IPS-20b (cell line): Measurements from ENCODE around the gene NME4.
A peak's percentile ranks its signal among the peaks of the same experiment; 100 is the strongest.
"Not testable (repeated sequence)": the region's sequence is repeated elsewhere in the genome, so short reads cannot be mapped to it uniquely, and the experiment has no call there.

Experiments
- H3K27ac ChIP-seq: one replicate; pipeline ENCODE4 v1.5.1; 2013; ENCODE audit warnings: low read length
- H3K27me3 ChIP-seq: 2 replicates; pipeline ENCODE4 v1.6.1; 2013; ENCODE audit warnings: mild to moderate bottlenecking, low read length, inconsistent platforms; ENCODE audit not compliant: insufficient read depth
- H3K36me3 ChIP-seq: 2 replicates; pipeline ENCODE4 v1.6.1; 2013; ENCODE audit warnings: low read depth, mild to moderate bottlenecking, inconsistent platforms, low read length, moderate library complexity; ENCODE audit not compliant: insufficient read depth
- H3K4me1 ChIP-seq: 2 replicates; pipeline ENCODE4 v1.6.1; 2013; ENCODE audit warnings: mild to moderate bottlenecking, control low read depth, inconsistent platforms, low read length, moderate library complexity; ENCODE audit not compliant: insufficient read depth
- H3K4me3 ChIP-seq: 2 replicates; pipeline ENCODE4 v1.5.1; 2013; ENCODE audit warnings: mild to moderate bottlenecking, low read length, inconsistent platforms
- H3K9ac ChIP-seq: 2 replicates; pipeline ENCODE4 v1.6.1; 2013; ENCODE audit warnings: low read depth, mild to moderate bottlenecking, inconsistent platforms, low read length, moderate library complexity
- H3K9me3 ChIP-seq: 2 replicates; pipeline ENCODE4 v1.6.1; 2013; ENCODE audit warnings: mild to moderate bottlenecking, low read depth, low read length, inconsistent platforms; ENCODE audit not compliant: insufficient read depth

The NME4 gene

GRCh38 chr16:410516-411178 is 13.6 kb downstream of the NME4 start:
- no peaks in the 10 kb centered on the region for H3K9me3 ChIP-seq
- no peak overlapping the region for H3K4me3 ChIP-seq
- no peak overlapping the region for H3K27ac ChIP-seq
- H3K9ac ChIP-seq: no peak overlapping the region
- 0 out of 2 replicates have a peak, but pooled peaks cover 5% of the 10 kb centered on the region for H3K36me3 ChIP-seq
- no peaks in the 10 kb centered on the region for H3K4me1 ChIP-seq
- H3K27me3 ChIP-seq: no peaks in the 10 kb centered on the region

DNA sequence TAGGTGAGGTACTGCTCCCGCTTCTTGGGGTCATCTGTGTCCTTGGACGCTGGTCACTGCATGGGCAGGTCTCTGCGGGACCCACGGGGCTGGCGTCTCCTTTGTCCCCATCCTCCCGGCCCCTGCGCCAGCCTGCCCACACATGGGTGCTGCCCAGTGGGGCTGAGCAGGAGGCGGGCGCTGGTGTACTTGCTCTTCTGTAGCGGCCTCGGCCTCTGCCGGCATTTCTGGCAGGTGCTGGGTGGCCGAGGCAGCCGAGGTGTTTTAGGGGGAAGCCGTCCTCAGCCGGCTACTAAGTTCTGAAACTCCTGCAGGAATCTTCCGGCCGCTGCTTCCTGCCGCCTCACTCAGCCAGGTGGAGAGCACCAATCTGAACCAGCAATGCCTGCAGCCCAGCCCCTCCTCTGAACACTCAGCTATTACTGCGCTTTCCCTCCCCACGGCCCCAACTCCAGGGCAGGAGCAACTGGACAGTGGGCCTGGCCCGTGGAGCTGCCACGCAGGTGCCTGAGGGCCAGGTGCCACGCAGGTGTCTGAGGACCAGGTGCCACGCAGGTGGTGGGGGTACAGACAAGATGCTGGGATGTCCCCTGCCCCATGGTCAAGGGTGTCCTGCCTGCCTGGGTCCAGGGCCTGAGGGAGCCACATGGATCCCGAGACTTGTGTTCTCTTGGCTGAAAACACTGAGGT is 14.7 kb downstream of the NME4 start:
- H3K4me3 ChIP-seq: no peak overlapping the region
- no peak overlapping the region for H3K9ac ChIP-seq
- H3K27ac ChIP-seq: no peak overlapping the region

DNA sequence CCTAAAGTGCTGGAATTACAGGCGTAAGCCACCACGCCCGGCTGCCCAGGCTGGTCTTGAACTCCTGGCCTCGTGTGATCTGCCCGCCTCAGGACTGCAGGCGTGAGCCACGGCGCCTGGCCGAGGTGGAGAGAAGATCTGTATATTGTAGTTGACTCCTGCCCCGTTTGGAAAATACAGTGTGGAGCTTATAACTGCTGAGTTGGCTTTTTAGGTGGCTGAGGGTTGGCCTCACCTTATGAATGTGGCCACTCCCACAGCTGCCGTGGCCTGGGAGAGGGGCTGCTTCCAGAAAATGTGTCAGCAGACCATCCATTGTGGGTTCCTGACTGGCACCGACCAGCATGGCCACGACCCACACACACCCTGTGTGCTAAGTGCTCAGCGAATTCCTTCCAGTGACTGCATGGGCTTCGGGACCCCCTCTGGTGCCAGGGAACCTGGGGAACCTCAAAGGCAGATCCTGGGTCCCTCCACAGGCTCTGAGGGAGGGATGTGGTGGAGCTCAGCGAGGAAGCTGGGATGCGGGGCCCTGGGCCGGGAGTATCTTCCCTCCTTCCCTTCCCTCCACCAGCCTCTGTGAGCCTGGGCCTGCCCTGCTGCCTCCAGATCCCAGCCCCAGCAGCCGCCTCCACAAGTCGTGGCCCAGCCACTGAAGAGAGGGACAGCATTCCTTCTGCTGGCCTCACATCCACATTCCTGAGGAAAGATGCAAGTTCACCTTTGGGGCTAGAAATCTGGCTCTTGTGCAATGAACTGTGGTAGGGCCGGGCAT is 17.6 kb downstream of the NME4 start:
- no peaks in the 10 kb centered on the region for H3K9me3 ChIP-seq
- H3K27ac ChIP-seq: no peak overlapping the region
- no peak overlapping the region for H3K4me3 ChIP-seq
- no peak overlapping the region for H3K9ac ChIP-seq
- H3K36me3 ChIP-seq: 0 out of 2 replicates have a peak, but pooled peaks cover 5% of the 10 kb centered on the region
- no peaks in the 10 kb centered on the region for H3K4me1 ChIP-seq
- no peaks in the 10 kb centered on the region for H3K27me3 ChIP-seq

More for the DNA sequence above, 14.7 kb downstream of the NME4 start:
- H3K9me3 ChIP-seq: no peaks in the 10 kb centered on the region
- no peaks in the 10 kb centered on the region for H3K4me1 ChIP-seq
- H3K27me3 ChIP-seq: no peaks in the 10 kb centered on the region
- H3K36me3 ChIP-seq: 0 out of 2 replicates have a peak, but pooled peaks cover 5% of the 10 kb centered on the region

GRCh38 chr16:415170-415498 is 18.1 kb downstream of the NME4 start:
- not testable (repeated sequence) for H3K9me3 ChIP-seq, H3K36me3 ChIP-seq, H3K27ac ChIP-seq, H3K9ac ChIP-seq, H3K4me1 ChIP-seq, H3K4me3 ChIP-seq, H3K27me3 ChIP-seq

DNA sequence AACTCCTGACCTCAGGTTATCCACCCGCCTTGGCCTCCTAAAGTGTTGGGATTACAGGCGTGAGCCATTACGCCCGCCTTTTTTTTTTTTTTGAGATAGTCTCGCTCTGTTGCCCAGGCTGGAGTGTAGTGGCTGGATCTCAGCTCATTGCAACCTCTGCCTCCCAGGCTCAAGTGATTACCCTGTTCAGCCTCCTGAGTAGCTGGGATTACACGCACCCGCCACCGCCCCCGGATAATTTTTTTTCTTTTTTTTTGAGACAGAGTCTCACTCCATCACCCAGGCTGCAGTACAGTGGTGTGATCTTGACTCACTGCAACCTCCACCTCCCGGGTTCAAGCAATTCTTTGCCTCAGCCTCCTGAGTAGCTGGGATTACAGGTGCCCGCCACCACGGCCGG is 25.2 kb downstream of the NME4 start:
- H3K36me3 ChIP-seq, H3K27ac ChIP-seq, H3K9me3 ChIP-seq, H3K4me3 ChIP-seq, H3K4me1 ChIP-seq, H3K9ac ChIP-seq: not testable (repeated sequence)
- peaks cover 38% of the 10 kb centered on the region for H3K27me3 ChIP-seq

- H3K27ac ChIP-seq: no peak overlapping the region
- no peaks in the 10 kb centered on the region for H3K9me3 ChIP-seq
- peaks cover 6% of the 10 kb centered on the region; the same call in 1 of the 2 replicates for H3K36me3 ChIP-seq
- no peaks in the 10 kb centered on the region; the same call in 1 of the 2 replicates for H3K4me1 ChIP-seq
- peaks cover 42% of the 10 kb centered on the region for H3K27me3 ChIP-seq
- H3K4me3 ChIP-seq: no peak overlapping the region
- no peak overlapping the region for H3K9ac ChIP-seq
These were observed 27.1 kb downstream of the NME4 start for GRCh38 chr16:424033-424622.

DNA sequence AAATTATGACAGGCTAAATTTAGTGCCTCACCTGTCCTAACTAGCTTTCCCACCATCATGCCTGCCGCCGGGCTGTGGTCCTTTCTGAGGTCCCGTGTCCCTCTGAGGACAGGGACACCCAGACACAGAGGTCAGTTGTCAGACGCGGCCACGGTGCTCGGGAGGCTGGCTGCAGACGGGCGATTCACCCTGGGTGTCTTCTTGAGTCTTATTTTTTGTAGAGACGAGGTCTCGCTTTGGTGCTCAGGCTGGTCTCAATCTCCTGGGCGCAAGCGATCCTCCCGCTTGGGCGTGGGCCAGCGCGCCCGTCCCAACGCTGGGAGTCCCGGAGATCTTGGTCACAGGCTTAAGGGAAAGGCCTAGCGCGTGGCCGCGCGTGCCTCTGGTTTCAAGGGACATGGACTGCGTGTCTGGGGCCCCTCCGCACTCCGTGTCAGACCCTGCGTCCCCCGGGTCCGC is 27.7 kb downstream of the NME4 start:
- Histone ChIP-seq H3K27me3 (peaks cover 42% of the 10 kb centered on the region), H3K4me3 (peak overlapping the region; percentile 75), H3K36me3 (peaks cover 6% of the 10 kb centered on the region; the same call in 1 of the 2 replicates), H3K9me3 (no peaks in the 10 kb centered on the region), H3K27ac (no peak overlapping the region), H3K9ac (peak overlapping the region; percentile 37; the same call in 1 of the 2 replicates), H3K4me1 (no peaks in the 10 kb centered on the region; the same call in 1 of the 2 replicates)

DNA sequence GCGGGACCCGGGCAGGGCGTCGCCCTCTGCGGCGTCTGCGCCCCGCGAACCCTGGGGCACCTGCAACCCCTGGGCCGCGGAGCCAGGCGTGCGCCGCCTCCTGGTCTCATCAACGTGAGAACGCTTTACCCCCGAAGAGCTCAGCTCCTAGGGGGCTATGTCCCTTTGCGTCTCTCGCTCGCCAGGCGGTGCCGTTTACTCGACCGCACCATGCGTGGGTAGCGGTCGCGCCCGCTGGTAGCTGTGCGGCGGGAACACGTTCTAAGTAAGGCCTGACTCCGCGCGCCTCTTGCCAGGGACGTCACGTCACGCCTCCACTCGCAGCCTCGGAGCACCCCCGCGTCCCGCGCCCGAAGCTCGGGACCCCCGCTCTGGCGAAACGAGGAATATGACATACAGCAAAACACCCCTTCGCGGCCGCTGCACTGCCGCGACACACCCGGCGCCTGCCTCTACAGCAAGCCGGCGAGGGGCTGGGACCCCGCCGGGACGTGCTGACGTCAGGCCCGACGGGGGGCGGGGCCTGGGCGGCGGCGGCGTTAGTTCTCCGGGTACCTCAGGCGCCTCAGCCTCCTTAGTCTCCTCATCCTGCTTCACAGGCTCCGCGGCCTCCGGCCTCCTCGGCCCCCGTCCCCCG is 28.2 kb downstream of the NME4 start, which contains the start of gene RAB11FIP3:
TSS of gene RAB11FIP3 (plus strand) at position 568 of the 637 bp plus-strand sequence. CDS start 358 bp downstream, outside the sequence.
- Histone ChIP-seq H3K36me3 (peaks cover 6% of the 10 kb centered on the region; the same call in 1 of the 2 replicates), H3K9me3 (no peaks in the 10 kb centered on the region), H3K4me3 (peak within 1 kb of the TSS; percentile 75), H3K27ac (no peak within 1 kb of the TSS), H3K9ac (peak within 1 kb of the TSS; percentile 65; the same call in 1 of the 2 replicates), H3K27me3 (peaks cover 42% of the 10 kb centered on the region), H3K4me1 (no peaks in the 10 kb centered on the region; the same call in 1 of the 2 replicates)

DNA sequence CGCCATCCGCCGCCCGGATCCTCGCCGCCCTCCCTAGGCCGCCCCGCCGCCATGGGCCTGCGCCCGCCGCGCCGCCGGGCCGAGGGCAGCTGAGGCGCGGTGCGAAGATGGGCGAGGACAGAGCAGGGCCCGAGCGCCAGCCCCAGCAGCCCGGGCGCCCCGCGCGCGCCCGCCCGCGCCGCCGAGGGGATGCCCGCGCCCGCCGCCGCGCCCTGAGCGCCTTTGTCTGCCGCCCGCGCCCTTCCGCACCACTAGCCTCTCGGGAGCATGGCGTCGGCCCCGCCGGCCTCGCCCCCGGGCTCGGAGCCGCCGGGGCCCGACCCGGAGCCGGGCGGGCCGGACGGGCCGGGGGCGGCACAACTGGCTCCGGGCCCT is 28.7 kb downstream of the NME4 start:
- no peak overlapping the region for H3K27ac ChIP-seq
- H3K4me3 ChIP-seq: peak overlapping the region; percentile 75; the same call in 1 of the 2 replicates
- no peaks in the 10 kb centered on the region for H3K9me3 ChIP-seq
- H3K27me3 ChIP-seq: peaks cover 42% of the 10 kb centered on the region
- no peaks in the 10 kb centered on the region; the same call in 1 of the 2 replicates for H3K4me1 ChIP-seq
- H3K36me3 ChIP-seq: peaks cover 6% of the 10 kb centered on the region; the same call in 1 of the 2 replicates
- no peak overlapping the region for H3K9ac ChIP-seq

- H3K36me3 ChIP-seq: peaks cover 6% of the 10 kb centered on the region; the same call in 1 of the 2 replicates
- no peak overlapping the region for H3K27ac ChIP-seq
- peaks cover 42% of the 10 kb centered on the region for H3K27me3 ChIP-seq
- H3K9ac ChIP-seq: peak overlapping the region; percentile 65; the same call in 1 of the 2 replicates
- no peaks in the 10 kb centered on the region; the same call in 1 of the 2 replicates for H3K4me1 ChIP-seq
- H3K9me3 ChIP-seq: no peaks in the 10 kb centered on the region
- H3K4me3 ChIP-seq: peak overlapping the region; percentile 74
These were observed 29.3 kb downstream of the NME4 start for GRCh38 chr16:426115-426905.
